GM12878 (cell line): ENCODE data around the gene TEPSIN. TPM values are rescaled to one million over a fixed set of nuclear protein-coding genes. Genes with fewer than 3 reads are reported as not detected.

ENCODE experiments used
- ESRRA ChIP-seq: IDR thresholded peaks from 2 replicates; pipeline ENCODE4 v1.6.1; 2012; ENCODE audit warnings: mild to moderate bottlenecking, low read length, improper control_type of control experiment
- IRF3 ChIP-seq: fragments of 450-650 bp; IDR thresholded peaks from 2 replicates; pipeline ENCODE4 v1.6.1; 2014; ENCODE audit warnings: mild to moderate bottlenecking
- MLLT1 ChIP-seq: fragments of 450-650 bp; IDR thresholded peaks from 2 replicates; pipeline ENCODE4 v1.6.1; 2016; ENCODE audit warnings: mild to moderate bottlenecking
- PBX3 ChIP-seq: IDR thresholded peaks from 2 replicates; pipeline ENCODE4 v1.6.1; 2011; ENCODE audit warnings: mild to moderate bottlenecking, low read depth, low read length, moderate library complexity; ENCODE audit not compliant: insufficient replicate concordance
- RELB ChIP-seq: fragments of 450-650 bp; IDR thresholded peaks from 2 replicates; pipeline ENCODE4 v1.6.1; 2017; ENCODE audit warnings: low read depth, mild to moderate bottlenecking, moderate library complexity
- USF2 ChIP-seq: IDR thresholded peaks from 2 replicates; pipeline ENCODE4 v1.6.1; 2011; ENCODE audit warnings: low read depth, low read length, improper control_type of control experiment, borderline replicate concordance
- polyA plus RNA-seq, 11 experiments: library from polyadenylated mRNA; depleted of rRNA in 4 of 11; unstranded in 6 of 11; stranded (reverse) in 5 of 11; fragments of >200 nt; fragmentation: Nextera tagmentation in 4 of 11; fragmentation: Illumina TruSeq in 1 of 11; extraction: Ambion mirVana in 4 of 11; extraction: Trizol in 1 of 11; gene quantifications; 1 replicate in 1 of 11; 2 replicates in 10 of 11; pipeline versions ENCODE4 v1.2.1 to v1.2.3, GENCODE V29; 2011 to 2016; ENCODE audit warnings: inconsistent platforms in 2 of 11, missing spikeins in 2 of 11, low read depth in 1 of 11
- total RNA-seq, 4 experiments: library from RNA; depleted of rRNA in 3 of 4; stranded (reverse); fragments of >200 nt in 3 of 4; fragmentation: Illumina TruSeq in 1 of 4; extraction: Trizol in 1 of 4; gene quantifications; 2 replicates each; pipeline versions ENCODE4 v1.2.1 to v1.2.3, GENCODE V29; 2013 to 2021

Gene TEPSIN
- total and polyA plus RNA-seq, 10 of the 15 experiments (the other 5 are each of a cell fraction or from before 2014, with no cell fraction given), result 0.87 to 36.7 (median 5.3) TPM

GRCh38 chr17:81245024-81245664 is 6.3 kb upstream of the TEPSIN start (continued):
- TF ChIP-seq RELB (no peak), USF2 (no peak), MLLT1 (no peak), IRF3 (no peak), ESRRA (no peak), PBX3 (peak; percentile 13)
